Panc1 (cell line): ENCODE measurements around the gene SHISAL2A. TPM values are rescaled to one million over a fixed set of nuclear protein-coding genes. Genes with fewer than 3 reads are reported as not detected.

Experiments
- ATAC-seq: fragments of 200-7000 bp; cut with Tn5 transposase; 2 replicates; pipeline ENCODE4 v1.9.1; 2020; ENCODE audit warnings: mild to moderate bottlenecking, moderate library complexity
- BruUV-seq: library from RNA; stranded (reverse); fragments of 400-500 nt; replicated peaks from 2 replicates; lab custom pipeline; 2021; lab: Mats Ljungman, UMichigan
- CTCF ChIA-PET: fragments of 300-600 bp; sonication (Branson Sonifier 250); formaldehyde crosslinking; loops from one replicate; lab custom pipeline; 2022; ENCODE audit warnings: antibody characterized with exemption; lab: Charles Lee
- POLR2A ChIA-PET: fragments of 300-600 bp; sonication (Branson Sonifier 250); formaldehyde crosslinking; loops from one replicate; lab custom pipeline; 2022; ENCODE audit warnings: antibody characterized with exemption; lab: Charles Lee
- DNase-seq: peaks from one replicate; pipeline ENCODE4 v3.0.0-alpha.2; 2010; ENCODE audit warnings: low read depth, low spot score
- H3K27ac ChIP-seq: 2 replicates; pipeline ENCODE4 v1.5.1; 2011; ENCODE audit warnings: mild to moderate bottlenecking, low read length, inconsistent platforms
- H3K27me3 ChIP-seq: fragments of 200-500 bp; sonication (Bioruptor generic); 2 replicates; pipeline ENCODE4 v1.6.0; 2014; ENCODE audit warnings: low read length, inconsistent platforms; ENCODE audit not compliant: control insufficient read depth, insufficient read depth
- H3K36me3 ChIP-seq: fragments of 200-500 bp; sonication (Bioruptor generic); 2 replicates; pipeline ENCODE4 v1.5.1; 2014; ENCODE audit warnings: inconsistent platforms, mild to moderate bottlenecking, low read length, moderate library complexity; ENCODE audit not compliant: control insufficient read depth, insufficient read depth
- H3K4me1 ChIP-seq: 2 replicates; pipeline ENCODE4 v1.5.1; 2011; ENCODE audit warnings: inconsistent platforms, mild to moderate bottlenecking, low read length, moderate library complexity; ENCODE audit not compliant: control insufficient read depth, insufficient read depth
- H3K4me3 ChIP-seq, 2 experiments: 2 replicates each; pipeline ENCODE4 v1.5.1; 2011 to 2012; ENCODE audit warnings: low read depth in 2 of 2, low read length in 2 of 2, mild to moderate bottlenecking in 2 of 2, inconsistent platforms in 1 of 2, moderate library complexity in 1 of 2
- H3K9me3 ChIP-seq: fragments of 200-500 bp; sonication (Bioruptor generic); 2 replicates; pipeline ENCODE4 v1.5.1; 2014; ENCODE audit warnings: low read depth, mild to moderate bottlenecking, inconsistent platforms, low read length, moderate library complexity; ENCODE audit not compliant: control insufficient read depth, insufficient read depth
- POLR2AphosphoS5 ChIP-seq: IDR thresholded peaks from 2 replicates; pipeline ENCODE4 v1.6.1; 2012; ENCODE audit warnings: mild to moderate bottlenecking, low read depth, low read length, moderate library complexity
- REST ChIP-seq, 2 experiments: IDR thresholded peaks; 2 replicates each; pipeline ENCODE4 v1.6.1; 2011 to 2012; ENCODE audit warnings: low read depth in 2 of 2, control low read depth in 1 of 2, low read length in 1 of 2, mild to moderate bottlenecking in 1 of 2, moderate library complexity in 1 of 2; ENCODE audit not compliant: insufficient read depth in 1 of 2
- SIN3A ChIP-seq: IDR thresholded peaks from 2 replicates; pipeline ENCODE4 v1.6.1; 2012; ENCODE audit warnings: low read depth, mild to moderate bottlenecking, low read length, moderate library complexity, borderline replicate concordance; ENCODE audit not compliant: insufficient read depth
- TCF7L2 ChIP-seq: IDR thresholded peaks from 2 replicates; pipeline ENCODE4 v1.6.1; 2011; ENCODE audit warnings: mild to moderate bottlenecking, low read depth, low read length, inconsistent platforms
- in situ Hi-C: cut with HindIII; loops from 2 replicates; pipeline ENCODE4 v1.10.0; 2016; ENCODE audit warnings: low sequenced_read_pairs, low pct_unique_long_range_greater_than_20kb
- intact Hi-C: fragments of 100-400 bp; cut with micrococcal nuclease; formaldehyde crosslinking; loops from one replicate; pipeline ENCODE4 v1.10.0; 2022; ENCODE audit not compliant: unreplicated experiment
- total RNA-seq: library from RNA; stranded (reverse); gene quantifications from one replicate; pipeline ENCODE4 v1.2.1, GENCODE V29; 2021; ENCODE audit not compliant: unreplicated experiment
- TF ChIP-seq, protein P1 (sequence below): fragments of 450-650 bp; IDR thresholded peaks from 2 replicates; pipeline ENCODE4 v1.5.1; 2017; ENCODE audit warnings: mild to moderate bottlenecking

SHISAL2A gene
- total RNA-seq, 1 experiment from 2014 or later, result 0.23 TPM

- Histone ChIP-seq H3K27ac (peak within 1 kb of the TSS; percentile 97), H3K4me1 (peaks cover 14% of the 10 kb centered on the region), H3K36me3 (no peaks in the 10 kb centered on the region), H3K9me3 (no peaks in the 10 kb centered on the region), H3K27me3 (no peaks in the 10 kb centered on the region), H3K4me3 (peak within 1 kb of the TSS; percentile 85)
- TF ChIP-seq SIN3A (no peak), POLR2AphosphoS5 (peak; percentile 91), REST (IDR thresholded peaks at IDR 0.05; ENCODE audit: insufficient read depth in 1 of 2, low read depth in 2 of 2, low read length in 1 of 2) (no peak), TCF7L2 (no peak)
- TF ChIP-seq, protein P1, sequence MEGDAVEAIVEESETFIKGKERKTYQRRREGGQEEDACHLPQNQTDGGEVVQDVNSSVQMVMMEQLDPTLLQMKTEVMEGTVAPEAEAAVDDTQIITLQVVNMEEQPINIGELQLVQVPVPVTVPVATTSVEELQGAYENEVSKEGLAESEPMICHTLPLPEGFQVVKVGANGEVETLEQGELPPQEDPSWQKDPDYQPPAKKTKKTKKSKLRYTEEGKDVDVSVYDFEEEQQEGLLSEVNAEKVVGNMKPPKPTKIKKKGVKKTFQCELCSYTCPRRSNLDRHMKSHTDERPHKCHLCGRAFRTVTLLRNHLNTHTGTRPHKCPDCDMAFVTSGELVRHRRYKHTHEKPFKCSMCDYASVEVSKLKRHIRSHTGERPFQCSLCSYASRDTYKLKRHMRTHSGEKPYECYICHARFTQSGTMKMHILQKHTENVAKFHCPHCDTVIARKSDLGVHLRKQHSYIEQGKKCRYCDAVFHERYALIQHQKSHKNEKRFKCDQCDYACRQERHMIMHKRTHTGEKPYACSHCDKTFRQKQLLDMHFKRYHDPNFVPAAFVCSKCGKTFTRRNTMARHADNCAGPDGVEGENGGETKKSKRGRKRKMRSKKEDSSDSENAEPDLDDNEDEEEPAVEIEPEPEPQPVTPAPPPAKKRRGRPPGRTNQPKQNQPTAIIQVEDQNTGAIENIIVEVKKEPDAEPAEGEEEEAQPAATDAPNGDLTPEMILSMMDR, result no peak
- ATAC-seq (peak; percentile 87), DNase-seq (peak; percentile 48)
- no TSS peak for BruUV-seq
- ChIA-PET CTCF (no interaction called here), POLR2A (no interaction called here)
- intact Hi-C loops, result no loop called here
- in situ Hi-C loops, result no loop called here
Observed at GRCh38 chr1:52697795-52698674, 65.1 kb downstream of the SHISAL2A start, which contains the start of gene COA7. COA7 (minus strand) TSS chr1:52698347; CDS start chr1:52698326, 21 bp downstream.

DNA sequence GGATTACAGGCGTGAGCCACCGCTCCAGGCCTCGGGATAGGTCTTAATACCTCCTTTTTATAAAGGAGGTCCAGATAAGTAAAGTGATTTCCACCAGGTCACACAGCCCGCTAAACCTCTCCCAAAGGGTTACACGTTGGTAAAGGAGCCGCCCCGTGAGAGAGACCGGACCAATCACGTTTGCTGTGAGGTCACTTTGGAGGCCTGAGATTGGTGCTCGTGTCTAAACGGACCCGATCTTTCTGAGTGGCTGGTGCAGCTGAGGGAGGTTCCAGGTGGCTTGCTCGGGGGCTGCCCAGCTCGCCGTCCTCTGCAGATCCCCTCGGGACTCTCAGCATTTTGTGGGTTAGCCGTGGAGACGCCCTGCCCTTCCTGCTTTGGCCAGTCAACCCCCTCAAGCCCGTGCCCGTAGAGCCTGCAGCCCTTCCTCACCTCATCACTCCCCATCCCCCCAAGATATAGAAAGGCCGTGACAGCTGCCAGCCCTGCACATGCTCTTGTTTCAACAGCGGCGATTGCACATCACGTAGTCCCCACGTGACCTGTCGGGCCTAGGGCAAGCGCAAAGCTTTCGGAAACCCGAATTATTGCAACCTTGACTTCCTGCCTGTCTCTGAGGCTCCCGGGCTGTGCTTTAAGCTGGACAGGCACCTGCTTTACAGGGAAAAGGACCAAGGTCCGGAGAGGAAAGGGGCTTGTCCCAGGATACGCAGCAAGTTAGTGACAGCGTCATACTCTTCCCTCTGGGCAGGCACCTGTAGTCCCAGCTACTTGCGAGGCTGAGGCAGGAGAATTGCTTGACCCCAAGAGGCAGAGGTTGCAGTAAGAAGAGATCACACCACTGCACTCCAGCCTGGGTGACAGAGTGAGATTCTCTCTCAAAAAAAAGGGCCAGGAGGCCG lies 70.2 kb downstream of the SHISAL2A start:
- no TSS peak for BruUV-seq
- POLR2A ChIA-PET, result no interaction called here
- peak; percentile 89 for DNase-seq
- TF ChIP-seq POLR2AphosphoS5 (no peak), SIN3A (peak; percentile 65; the same call in 1 of the 2 replicates), TCF7L2 (no peak)
- H3K9me3 ChIP-seq, result no peaks in the 10 kb centered on the region
- ATAC-seq, result peak; percentile 95
- in situ Hi-C loops, result no loop called here
- intact Hi-C loops, result loop anchor here (2.0 to 10.0 kb wide), 2 partner anchors 46 to 122 kb away; no protein-coding TSS in a partner anchor
- CTCF ChIA-PET, result interaction anchor here (0.6 to 1.2 kb wide), 4 partner anchors 12 to 340 kb away, joined by 3 to 6 read pairs (median 4); partner anchors contain the start of gene ECHDC2
- peak overlapping the region; percentile 82 for H3K27ac ChIP-seq
- H3K4me1 ChIP-seq, result peaks cover 25% of the 10 kb centered on the region
- H3K4me3 ChIP-seq, result peak overlapping the region; percentile 53 to 82
- no peaks in the 10 kb centered on the region for H3K27me3 ChIP-seq
- no peaks in the 10 kb centered on the region for H3K36me3 ChIP-seq
